ENCODE measurements around the gene ACTG1.
"Not testable (repeated sequence)": the region's sequence is repeated elsewhere in the genome, so short reads cannot be mapped to it uniquely, and the experiment has no call there.

The ACTG1 gene

GRCh38 chr17:81533339-81534141 lies 20.9 kb upstream of the ACTG1 start:
- DNase-seq (ENCODE audit: low read depth in 2 of 2), result no peak

- no peak for DNase-seq (ENCODE audit: low read depth in 2 of 2)
Measured at GRCh38 chr17:81532490-81533287, 20.1 kb upstream of the ACTG1 start.

- DNase-seq (ENCODE audit: low read depth in 2 of 2), result not testable (repeated sequence)
Measured at GRCh38 chr17:81531998-81532404, 19.4 kb upstream of the ACTG1 start.

GRCh38 chr17:81531013-81531412 lies 18.4 kb upstream of the ACTG1 start:
- not testable (repeated sequence) for DNase-seq (ENCODE audit: low read depth in 2 of 2)

GRCh38 chr17:81529437-81529803 lies 16.8 kb upstream of the ACTG1 start:
- DNase-seq (ENCODE audit: low read depth in 2 of 2), result no peak

GRCh38 chr17:81528651-81529436 lies 16.2 kb upstream of the ACTG1 start:
- no peak for DNase-seq (ENCODE audit: low read depth in 2 of 2)

DNA sequence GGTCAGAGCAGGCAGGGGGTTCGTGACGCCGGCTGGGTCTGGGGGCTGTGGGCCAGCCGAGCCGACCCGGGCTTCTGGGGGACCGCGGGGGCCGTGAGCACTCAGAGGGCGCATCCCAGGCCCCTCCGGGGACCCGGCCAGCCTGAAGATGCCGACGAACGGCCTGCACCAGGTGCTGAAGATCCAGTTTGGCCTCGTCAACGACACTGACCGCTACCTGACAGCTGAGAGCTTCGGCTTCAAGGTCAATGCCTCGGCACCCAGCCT lies 15.7 kb upstream of the ACTG1 start:
- no peak for DNase-seq (ENCODE audit: low read depth in 2 of 2)

DNA sequence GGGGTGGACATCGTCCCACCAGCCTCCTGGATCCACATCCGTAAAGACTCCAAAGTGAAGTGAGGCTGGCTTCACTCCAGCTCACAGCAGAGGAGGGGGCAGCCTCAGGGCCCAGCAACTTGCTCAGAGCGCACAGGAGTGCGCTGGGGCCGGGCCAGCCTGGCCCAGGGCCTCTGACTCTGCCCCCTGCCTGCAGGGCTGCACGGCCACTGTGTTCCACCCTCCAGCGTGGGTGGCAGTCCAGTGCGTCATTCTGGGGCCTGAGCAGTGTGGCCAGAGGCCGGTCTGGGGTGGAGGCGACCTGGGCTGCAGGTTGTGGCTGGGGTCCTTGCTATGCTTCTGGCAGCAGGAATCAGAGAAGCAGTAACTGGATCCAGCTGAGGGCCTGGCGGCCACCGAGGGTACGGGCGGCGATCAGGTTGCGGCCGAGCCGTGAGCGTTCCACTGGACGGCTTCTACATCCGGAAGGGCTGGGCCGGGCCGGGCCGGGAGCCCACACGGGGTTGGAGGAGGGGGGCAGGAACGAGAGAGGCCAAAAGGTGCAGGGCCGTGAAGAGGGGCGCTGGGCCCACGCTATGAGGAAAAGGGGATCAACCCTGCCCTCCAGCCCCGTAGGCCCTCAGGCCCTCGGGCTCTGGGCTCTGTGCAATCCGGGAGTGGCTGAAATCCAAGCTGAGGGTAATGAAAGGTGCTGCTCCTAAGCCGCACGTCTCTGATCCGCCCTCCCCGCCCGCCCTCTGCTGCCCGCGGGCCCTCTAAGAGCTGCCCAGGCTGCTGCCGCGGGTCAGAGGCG lies 15.2 kb upstream of the ACTG1 start, which contains the start of gene FSCN2:
TSS of gene FSCN2 (plus strand) at position 787 of the 793 bp plus-strand sequence. CDS start 155 bp downstream, outside the sequence.
- DNase-seq (ENCODE audit: low read depth in 2 of 2), result no peak

- DNase-seq (ENCODE audit: low read depth in 2 of 2), result no peak
Measured at GRCh38 chr17:81526662-81527571, 14.3 kb upstream of the ACTG1 start.

DNA sequence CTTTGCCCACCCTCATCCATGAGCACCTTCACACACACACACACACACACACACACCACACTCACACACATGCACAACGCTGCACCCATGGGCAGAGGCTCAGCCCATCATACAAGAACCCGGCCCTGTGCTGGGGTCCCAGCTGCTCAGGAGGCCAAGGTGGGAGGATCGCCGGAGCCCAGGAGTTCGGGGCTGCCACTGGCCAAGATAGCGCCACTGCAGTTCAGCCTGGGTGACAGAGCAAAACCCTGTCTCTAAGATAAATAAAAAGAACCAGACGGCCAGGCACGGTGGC lies 12.2 kb upstream of the ACTG1 start:
- no peak for DNase-seq (ENCODE audit: low read depth in 2 of 2)

DNA sequence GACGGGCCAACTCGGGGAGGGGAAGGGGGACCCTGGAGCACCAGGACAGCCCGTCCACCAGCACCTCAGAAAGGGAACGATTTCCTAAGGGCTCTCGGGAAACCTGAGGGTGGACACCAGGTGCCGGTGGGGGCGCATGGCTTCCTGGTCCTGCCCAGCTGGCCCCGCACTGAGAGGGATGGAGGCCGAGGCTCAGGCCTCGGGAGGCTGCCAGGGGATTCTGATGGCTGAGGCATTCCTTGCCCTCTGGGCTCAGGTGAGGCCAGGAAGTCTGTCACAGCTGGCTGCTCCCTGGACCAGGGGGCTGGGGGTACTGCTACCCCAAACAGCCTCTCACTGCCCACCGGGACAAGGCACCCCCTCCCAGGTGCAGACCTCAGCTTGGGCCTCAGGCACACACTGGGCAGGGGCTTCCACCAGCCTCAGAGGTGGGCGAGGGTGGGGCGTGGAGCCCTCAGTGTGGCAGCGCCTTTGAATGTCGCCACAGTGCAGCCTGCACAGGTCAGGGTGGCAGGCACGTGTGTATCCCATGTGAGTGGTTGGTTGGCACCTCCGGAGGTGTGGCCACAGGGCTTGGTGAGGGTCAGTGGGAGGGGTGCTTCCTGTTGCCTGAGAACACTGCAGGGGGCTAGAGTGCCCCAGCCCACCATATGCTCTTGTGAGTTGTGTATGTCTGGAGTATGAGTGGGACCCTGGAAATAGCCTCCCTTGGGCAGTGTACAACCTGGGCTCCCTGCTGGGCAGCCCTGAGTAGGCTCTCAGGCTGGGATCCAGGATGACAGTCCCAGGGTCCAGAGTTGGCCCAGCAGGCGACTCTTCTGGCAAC lies 11.7 kb upstream of the ACTG1 start:
- DNase-seq (ENCODE audit: low read depth in 2 of 2), result no peak

- no peak for DNase-seq (ENCODE audit: low read depth in 2 of 2)
Measured at GRCh38 chr17:81523402-81524038, 10.9 kb upstream of the ACTG1 start.

- DNase-seq (ENCODE audit: low read depth in 2 of 2), result no peak
Measured at GRCh38 chr17:81522491-81523401, 10.1 kb upstream of the ACTG1 start.

DNA sequence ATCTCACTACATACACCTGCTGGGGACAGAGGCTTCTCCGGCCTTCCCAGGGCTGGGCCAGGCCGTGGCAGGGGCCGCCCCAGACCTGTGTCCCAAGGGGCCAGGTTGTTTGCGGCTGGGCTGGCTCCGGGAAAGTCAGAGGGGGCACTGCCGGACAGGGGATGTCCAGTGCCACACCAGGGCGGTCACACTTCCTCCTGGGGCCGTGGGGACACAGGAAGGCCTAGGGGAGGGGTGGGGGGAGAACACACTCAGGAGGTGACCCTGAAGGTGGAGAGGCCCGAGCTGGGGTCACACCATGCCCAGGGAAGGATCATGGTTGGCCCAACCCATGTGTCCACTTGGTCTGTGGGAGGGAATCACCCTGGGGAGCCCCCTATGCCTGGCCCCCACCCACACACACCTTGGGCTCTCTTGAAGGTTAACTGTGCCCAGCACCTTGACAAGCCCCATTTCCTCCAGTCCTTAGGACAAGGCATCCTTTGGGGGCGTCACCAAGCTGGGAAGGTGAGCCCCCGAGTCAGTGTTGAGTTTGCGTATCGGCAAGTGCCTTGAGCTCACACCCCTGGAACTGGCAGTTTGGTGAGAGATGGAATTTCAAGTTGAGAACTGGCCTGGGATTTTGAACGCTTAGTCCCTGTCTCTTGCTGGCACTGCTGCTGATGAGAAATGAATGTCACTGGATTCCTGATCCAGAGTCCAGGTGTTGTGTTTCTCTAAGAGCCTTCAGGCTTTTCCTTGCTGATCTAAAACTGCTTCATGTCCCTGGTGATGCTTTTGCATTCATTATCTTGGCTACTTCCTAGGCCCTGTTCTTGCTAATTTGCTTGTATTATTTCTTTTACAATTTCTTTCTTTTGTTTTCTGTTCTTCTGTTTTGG lies 7.7 kb upstream of the ACTG1 start:
- no peak for DNase-seq (ENCODE audit: low read depth in 2 of 2)

DNA sequence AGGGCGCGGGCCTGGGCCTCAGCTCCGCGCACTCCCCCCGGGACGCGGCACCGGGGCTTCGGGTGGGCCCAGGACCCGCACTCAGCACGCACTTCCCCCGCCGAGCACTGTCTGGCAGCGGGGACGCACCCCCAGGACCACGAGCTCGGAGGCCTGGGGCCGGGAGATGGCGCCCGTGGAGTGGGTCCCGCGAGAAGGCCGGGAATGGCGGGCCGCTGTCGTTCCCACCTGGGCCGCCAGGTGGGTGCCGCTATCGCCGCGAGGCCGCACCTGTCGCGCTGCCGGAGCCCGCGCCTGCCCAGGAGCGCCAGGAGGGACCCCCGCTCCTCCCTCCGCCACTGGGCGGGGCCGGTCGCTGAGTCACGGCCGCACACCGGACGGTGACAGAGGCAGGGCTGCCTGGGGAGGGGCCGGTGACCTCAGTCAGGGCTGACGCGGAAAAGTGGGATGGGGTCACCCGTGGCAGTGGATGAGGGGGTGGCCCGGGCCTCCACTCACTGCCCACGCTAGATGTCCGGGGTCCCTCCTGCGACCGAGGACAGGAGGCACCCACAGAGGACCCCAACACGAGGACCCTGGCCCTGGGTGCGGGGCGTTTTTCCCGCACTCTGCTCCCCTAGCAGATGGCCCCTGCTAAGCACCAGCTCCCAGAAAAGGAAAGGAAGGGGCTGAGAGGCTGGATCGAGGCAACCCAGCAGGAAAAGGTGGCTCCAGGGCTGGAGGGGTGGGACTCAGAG lies 6.9 kb upstream of the ACTG1 start:
- DNase-seq (ENCODE audit: low read depth in 2 of 2), result peak; percentile 60 to 64

GRCh38 chr17:81518785-81519283 lies 6.2 kb upstream of the ACTG1 start:
- no peak for DNase-seq (ENCODE audit: low read depth in 2 of 2)

All from stimulated activated CD8-positive, alpha-beta memory T cell treated with anti-CD3 and anti-CD28 coated beads, Interleukin-15, amount 100 ng/mL, for 48 hours (primary cell).